ENCODE results near the gene ZNF222. TPM values are rescaled to one million over a fixed set of nuclear protein-coding genes. Genes with fewer than 3 reads are reported as not detected.

Gene ZNF222
- polyA plus RNA-seq, 1 donor (not counting 4 experiments of a cell fraction or from before 2014, with no cell fraction given): 2.7 TPM

DNA sequence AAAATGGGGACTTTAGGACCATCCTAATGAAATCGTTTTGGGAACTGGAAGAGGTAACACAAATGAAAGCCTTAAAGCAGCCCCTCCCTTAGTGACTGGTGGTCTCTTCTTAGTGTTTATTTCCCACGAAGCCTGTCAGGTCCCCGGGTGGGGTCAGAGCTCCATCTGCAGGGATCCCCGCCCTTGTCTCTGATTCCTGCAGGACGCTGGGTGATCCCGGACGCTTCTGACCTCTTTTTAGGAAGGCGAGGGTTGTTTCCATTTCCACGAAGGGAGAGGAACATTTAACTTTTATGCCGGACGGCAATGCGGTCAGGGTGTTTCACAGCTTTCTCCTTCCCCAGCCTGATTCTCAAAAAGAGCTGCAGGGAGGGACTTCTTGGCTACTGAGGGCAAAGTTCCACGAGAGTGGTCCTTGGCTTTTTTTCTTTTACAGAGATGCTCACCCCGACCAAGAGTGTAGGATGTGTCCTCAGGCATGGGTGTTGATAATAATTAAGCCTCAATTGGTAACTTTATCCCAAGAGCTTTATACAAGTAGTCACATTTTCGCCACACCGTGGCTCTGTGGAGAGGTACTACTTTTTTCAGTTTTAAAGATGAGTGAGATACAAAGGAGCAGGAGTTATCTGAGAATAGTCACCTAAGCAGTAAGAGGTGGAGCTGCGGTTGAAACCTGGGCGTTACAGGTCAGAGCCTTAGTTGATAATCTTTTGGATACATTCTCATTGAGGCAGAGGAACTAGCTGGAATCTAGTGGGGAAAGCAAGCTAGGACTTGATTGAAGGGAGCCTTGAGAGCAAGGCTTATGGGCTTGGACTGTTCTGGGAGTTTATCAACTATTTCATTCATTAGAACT lies 47.6 kb downstream of the ZNF222 start:
- H3K27ac ChIP-seq (ENCODE audit: control insufficient read depth, insufficient read depth, low read length): peak overlapping the region; percentile 64
- no peaks in the 10 kb centered on the region for H3K9me3 ChIP-seq (ENCODE audit: control insufficient read depth, low read depth, low read length)
- peak; percentile 13 for DNase-seq (ENCODE audit: low read depth, low spot score)

GRCh38 chr19:44076325-44076724 lies 51.1 kb downstream of the ZNF222 start:
- Histone ChIP-seq H4K20me1 (ENCODE audit: control insufficient read depth, extremely low read depth, insufficient read depth, low read length) (no peaks in the 10 kb centered on the region), H3K9ac (ENCODE audit: control insufficient read depth, extremely low read depth, insufficient read depth, low read length) (no peak overlapping the region), H3K9me1 (ENCODE audit: control insufficient read depth, extremely low read depth, insufficient read depth, low read length) (no peaks in the 10 kb centered on the region), H3K9me3 (ENCODE audit: control insufficient read depth, low read depth, low read length) (no peaks in the 10 kb centered on the region), H3K36me3 (ENCODE audit: control insufficient read depth in 2 of 2, extremely low read depth in 1 of 2, insufficient read depth in 2 of 2, low read length in 2 of 2) (peaks cover 4 to 10% of the 10 kb centered on the region in 2 experiments), H2AFZ (ENCODE audit: control insufficient read depth, low read length) (no peak overlapping the region), H3K79me2 (ENCODE audit: control insufficient read depth, insufficient read depth, low read length) (peaks cover 9% of the 10 kb centered on the region), H3K27me3 (ENCODE audit: control insufficient read depth, extremely low read depth, insufficient read depth, low read length) (no peaks in the 10 kb centered on the region), H3K4me1 (ENCODE audit: control insufficient read depth, extremely low read depth, insufficient read depth, low read length) (peaks cover 13% of the 10 kb centered on the region), H3K4me2 (ENCODE audit: control insufficient read depth, extremely low read depth, insufficient read depth, low read depth, low read length) (no peak overlapping the region), H3K27ac (ENCODE audit: control insufficient read depth, insufficient read depth, low read length) (no peak overlapping the region), H3K4me3 (ENCODE audit: control insufficient read depth in 2 of 3, extremely low read depth in 1 of 3, insufficient read depth in 2 of 3, low read depth in 1 of 3, low read length in 3 of 3) (no peak overlapping the region)
- dilution Hi-C loops (cut with MboI; ENCODE audit: extremely low pct_ligation_motif_present, low sequenced_read_pairs): no loop called here
- TF ChIP-seq, protein P1, sequence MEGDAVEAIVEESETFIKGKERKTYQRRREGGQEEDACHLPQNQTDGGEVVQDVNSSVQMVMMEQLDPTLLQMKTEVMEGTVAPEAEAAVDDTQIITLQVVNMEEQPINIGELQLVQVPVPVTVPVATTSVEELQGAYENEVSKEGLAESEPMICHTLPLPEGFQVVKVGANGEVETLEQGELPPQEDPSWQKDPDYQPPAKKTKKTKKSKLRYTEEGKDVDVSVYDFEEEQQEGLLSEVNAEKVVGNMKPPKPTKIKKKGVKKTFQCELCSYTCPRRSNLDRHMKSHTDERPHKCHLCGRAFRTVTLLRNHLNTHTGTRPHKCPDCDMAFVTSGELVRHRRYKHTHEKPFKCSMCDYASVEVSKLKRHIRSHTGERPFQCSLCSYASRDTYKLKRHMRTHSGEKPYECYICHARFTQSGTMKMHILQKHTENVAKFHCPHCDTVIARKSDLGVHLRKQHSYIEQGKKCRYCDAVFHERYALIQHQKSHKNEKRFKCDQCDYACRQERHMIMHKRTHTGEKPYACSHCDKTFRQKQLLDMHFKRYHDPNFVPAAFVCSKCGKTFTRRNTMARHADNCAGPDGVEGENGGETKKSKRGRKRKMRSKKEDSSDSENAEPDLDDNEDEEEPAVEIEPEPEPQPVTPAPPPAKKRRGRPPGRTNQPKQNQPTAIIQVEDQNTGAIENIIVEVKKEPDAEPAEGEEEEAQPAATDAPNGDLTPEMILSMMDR (optimal IDR thresholded peaks at IDR 0.05 in 1 of 3, IDR thresholded peaks at IDR 0.05 in 1 of 3, conservative IDR thresholded peaks at IDR 0.05 in 1 of 3; ENCODE audit: extremely low read depth in 1 of 3, insufficient read depth in 2 of 3, low read length in 3 of 3): no peak
- no peak for TF ChIP-seq EZH2 (IDR thresholded peaks at IDR 0.05; ENCODE audit: low read length)
- DNase-seq (ENCODE audit: low read depth, low spot score): no peak
- FAIRE-seq: no peak

More for the DNA sequence above, 47.6 kb downstream of the ZNF222 start:
- Histone ChIP-seq H3K4me3 (ENCODE audit: control insufficient read depth in 2 of 3, extremely low read depth in 1 of 3, insufficient read depth in 2 of 3, low read depth in 1 of 3, low read length in 3 of 3) (peak overlapping the region; percentile 54 to 97 (median 96)), H3K4me1 (ENCODE audit: control insufficient read depth, extremely low read depth, insufficient read depth, low read length) (peaks cover 16% of the 10 kb centered on the region), H3K9me1 (ENCODE audit: control insufficient read depth, extremely low read depth, insufficient read depth, low read length) (no peaks in the 10 kb centered on the region), H3K4me2 (ENCODE audit: control insufficient read depth, extremely low read depth, insufficient read depth, low read depth, low read length) (peak overlapping the region; percentile 98), H3K79me2 (ENCODE audit: control insufficient read depth, insufficient read depth, low read length) (peaks cover 9% of the 10 kb centered on the region), H3K9ac (ENCODE audit: control insufficient read depth, extremely low read depth, insufficient read depth, low read length) (peak overlapping the region; percentile 62), H2AFZ (ENCODE audit: control insufficient read depth, low read length) (peak overlapping the region; percentile 100), H4K20me1 (ENCODE audit: control insufficient read depth, extremely low read depth, insufficient read depth, low read length) (no peaks in the 10 kb centered on the region), H3K27me3 (ENCODE audit: control insufficient read depth, extremely low read depth, insufficient read depth, low read length) (no peaks in the 10 kb centered on the region), H3K36me3 (ENCODE audit: control insufficient read depth in 2 of 2, extremely low read depth in 1 of 2, insufficient read depth in 2 of 2, low read length in 2 of 2) (peaks cover 3 to 4% of the 10 kb centered on the region in 2 experiments)
- no peak for TF ChIP-seq EZH2 (IDR thresholded peaks at IDR 0.05; ENCODE audit: low read length)
- TF ChIP-seq, protein P1 (optimal IDR thresholded peaks at IDR 0.05 in 1 of 3, IDR thresholded peaks at IDR 0.05 in 1 of 3, conservative IDR thresholded peaks at IDR 0.05 in 1 of 3; ENCODE audit: extremely low read depth in 1 of 3, insufficient read depth in 2 of 3, low read length in 3 of 3): peak in 1 of 3 experiments; percentile 28
- dilution Hi-C loops (cut with MboI; ENCODE audit: extremely low pct_ligation_motif_present, low sequenced_read_pairs): no loop called here
- peak; percentile 53 for FAIRE-seq

Small RNA genes within 50 kb of the gene (small RNA-seq; reads per million reads assigned to genes)
- gene AC006213.5 (ENCODE audit: insufficient read length in 3 of 3, low read depth in 3 of 3, low replicate concordance in 1 of 3): 0 reads per million in 3 experiments

Other genes starting within 250 kb of the ZNF222 start
- 9.8 to 15.5 TPM (median 10.5 TPM) in 3 replicates for gene KCNN4, start 244.4 kb upstream of the ZNF222 start, polyA plus RNA-seq
- gene LYPD5, start 222.9 kb upstream of the ZNF222 start, polyA plus RNA-seq: 4.0 to 8.8 TPM (median 4.2 TPM) in 3 replicates
- 3.5 to 7.7 TPM (median 5.7 TPM) in 3 replicates for gene ZNF283, start 198.1 kb upstream of the ZNF222 start, polyA plus RNA-seq
- 1.1 to 3.0 TPM (median 2.4 TPM) in 3 replicates for gene ZNF404, start 141.4 kb upstream of the ZNF222 start, polyA plus RNA-seq
- 8.6 to 10.4 TPM (median 9.1 TPM) in 3 replicates for gene ZNF45, start 90.1 kb upstream of the ZNF222 start, polyA plus RNA-seq
- gene ZNF221, start 74.2 kb upstream of the ZNF222 start, polyA plus RNA-seq: 1.5 TPM in 3 replicates
- gene ZNF155, start 41.2 kb upstream of the ZNF222 start, polyA plus RNA-seq: 5.0 to 7.0 TPM (median 6.2 TPM) in 3 replicates
- 1.5 to 2.9 TPM (median 2.4 TPM) in 3 replicates for gene ZNF230, start 22.4 kb upstream of the ZNF222 start, polyA plus RNA-seq
- gene ZNF223, start 26.7 kb downstream of the ZNF222 start, polyA plus RNA-seq: 3.7 to 4.2 TPM (median 4.0 TPM) in 3 replicates
- 2.1 to 3.0 TPM (median 2.6 TPM) in 3 replicates for gene ZNF284, start 46.8 kb downstream of the ZNF222 start, polyA plus RNA-seq
- gene ZNF224, start 69.0 kb downstream of the ZNF222 start, polyA plus RNA-seq: 9.8 to 17.5 TPM (median 16.5 TPM) in 3 replicates
- 1.6 to 2.2 TPM (median 1.6 TPM) in 3 replicates for gene ZNF225, start 88.0 kb downstream of the ZNF222 start, polyA plus RNA-seq
- gene ZNF234, start 116.2 kb downstream of the ZNF222 start, polyA plus RNA-seq: 2.8 to 4.4 TPM (median 4.1 TPM) in 3 replicates
- gene ZNF226, start 139.7 kb downstream of the ZNF222 start, polyA plus RNA-seq: 9.4 to 16.4 TPM (median 12.8 TPM) in 3 replicates
- gene ZNF227, start 187.2 kb downstream of the ZNF222 start, polyA plus RNA-seq: 6.1 to 7.7 TPM (median 6.5 TPM) in 3 replicates
- 0.09 to 0.19 TPM (median 0.11 TPM) in 3 replicates for gene ZNF233, start 234.5 kb downstream of the ZNF222 start, polyA plus RNA-seq

Data from keratinocyte (primary cell).